ENCODE measurements around the gene MED27.

Gene MED27

DNA sequence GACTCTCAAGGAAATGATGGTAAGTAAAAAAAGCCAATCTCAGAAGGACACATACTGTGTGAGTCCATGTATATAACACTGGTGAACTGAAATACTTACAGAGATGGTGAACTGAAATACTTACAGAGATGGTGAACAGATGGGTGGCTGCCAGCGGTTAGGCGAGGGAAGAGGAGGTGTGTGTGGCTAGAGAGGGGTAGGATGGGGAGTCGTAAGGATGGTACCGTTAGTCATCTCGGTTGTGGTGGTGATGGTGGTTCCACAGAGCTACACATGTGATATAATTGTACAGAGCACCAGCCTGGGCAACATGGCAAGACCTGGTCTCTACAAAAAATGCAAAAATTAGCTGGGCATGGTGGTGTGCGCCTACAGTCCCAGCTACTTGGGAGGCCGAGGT, 226.2 kb downstream of the MED27 start:
- DNase-seq (ENCODE audit: low spot score): no peak

DNA sequence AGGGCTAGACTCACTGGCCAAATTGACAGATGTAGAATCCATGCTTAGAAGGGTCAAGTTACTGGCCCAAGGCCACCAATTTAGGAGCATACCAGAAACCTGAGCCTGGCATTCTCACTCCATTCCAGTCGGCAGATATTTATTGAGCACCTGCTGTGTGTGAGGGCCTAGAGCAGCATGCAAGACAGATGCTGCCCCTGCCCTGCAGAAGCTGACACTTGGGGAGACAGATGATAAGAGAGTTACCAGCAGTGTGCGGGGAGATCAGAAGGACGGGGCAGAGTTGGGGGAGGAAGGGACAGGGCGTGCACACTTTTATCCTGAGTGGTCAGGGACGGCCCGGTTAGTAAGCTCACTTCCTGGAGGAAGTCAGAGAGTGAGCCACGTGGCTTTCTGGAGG, 228.3 kb downstream of the MED27 start:
- no peak for DNase-seq (ENCODE audit: low spot score)

DNA sequence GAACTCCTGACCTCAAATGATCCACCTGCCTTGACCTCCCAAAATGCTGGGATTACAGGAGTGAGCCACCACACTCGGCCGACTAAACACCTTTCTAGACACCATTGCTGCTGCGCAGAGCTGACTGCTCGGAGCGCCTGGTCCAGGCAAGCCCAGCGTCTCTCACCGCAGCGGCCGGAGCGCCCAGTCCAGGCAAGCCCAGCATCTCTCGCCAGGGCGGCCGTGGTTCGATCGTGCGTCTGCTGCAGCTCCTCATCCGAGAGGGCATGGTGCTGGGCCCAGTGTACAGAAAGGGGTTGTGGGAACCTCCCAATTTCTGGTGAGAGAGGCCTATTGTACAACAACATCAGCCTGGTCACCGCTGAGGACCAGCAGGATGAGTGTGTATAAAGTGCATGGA, 230.3 kb downstream of the MED27 start:
- DNase-seq (ENCODE audit: low spot score): no peak

DNA sequence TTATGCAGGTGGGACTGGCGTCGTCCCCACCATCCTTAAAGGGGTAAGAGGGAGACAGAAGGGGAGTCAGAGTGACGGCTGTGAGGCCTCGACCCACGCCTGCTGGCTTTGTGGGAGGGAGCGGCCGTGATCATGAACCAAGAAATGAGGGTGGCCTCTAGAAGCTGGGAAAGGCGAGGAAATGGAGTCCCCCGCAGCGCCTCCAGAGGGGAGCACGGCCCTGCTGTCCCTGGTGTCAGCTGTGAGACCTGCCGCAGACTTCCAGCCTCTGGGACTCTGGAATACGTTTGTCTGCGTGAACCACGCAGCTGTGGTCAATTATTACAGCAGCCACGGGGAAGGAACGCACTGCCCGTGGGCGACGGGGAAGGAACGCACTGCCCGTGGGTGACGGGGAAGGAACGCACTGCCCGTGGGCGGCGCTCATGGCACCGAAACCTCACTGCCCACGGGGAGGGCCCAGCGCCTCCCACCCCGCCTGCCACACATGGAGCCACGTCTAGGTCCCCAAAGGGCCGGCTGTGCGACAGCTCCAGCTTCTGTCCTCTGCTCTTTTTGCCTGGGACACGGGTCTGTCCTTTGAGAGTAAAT, 231.0 kb downstream of the MED27 start:
- DNase-seq (ENCODE audit: low spot score): no peak

DNA sequence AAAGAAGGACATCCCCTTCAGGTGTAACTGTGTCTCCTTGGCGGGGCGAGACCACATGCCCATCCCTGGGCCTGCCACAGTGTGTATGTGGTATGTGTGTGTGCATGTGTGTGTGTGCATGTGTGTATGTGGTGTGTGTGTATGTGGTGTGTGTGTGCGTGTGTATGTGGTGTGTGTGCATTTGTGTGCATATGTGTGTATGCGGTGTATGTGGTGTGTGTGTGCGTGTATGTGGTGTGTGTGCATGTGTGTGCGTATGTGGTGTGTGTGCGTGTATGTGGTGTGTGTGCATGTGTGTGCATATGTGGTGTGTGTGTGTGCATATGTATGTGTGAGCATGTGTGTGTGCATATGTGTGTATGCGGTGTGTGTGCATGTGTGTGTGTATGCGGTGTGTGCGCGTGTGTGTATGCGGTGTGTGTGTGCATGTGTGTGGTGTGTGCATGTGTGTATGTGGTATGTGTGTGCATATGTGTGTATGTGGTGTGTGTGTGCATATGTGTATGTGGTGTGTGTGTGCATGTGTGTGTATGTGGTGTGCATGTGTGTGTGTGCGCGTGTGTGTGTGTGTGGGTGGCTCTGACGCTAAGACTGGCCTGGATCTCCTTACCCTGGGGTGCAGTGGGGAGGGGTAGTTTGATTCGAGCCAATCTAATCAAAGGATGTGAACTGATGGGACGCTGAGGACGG, 231.9 kb downstream of the MED27 start:
- no peak for DNase-seq (ENCODE audit: low spot score)

DNA sequence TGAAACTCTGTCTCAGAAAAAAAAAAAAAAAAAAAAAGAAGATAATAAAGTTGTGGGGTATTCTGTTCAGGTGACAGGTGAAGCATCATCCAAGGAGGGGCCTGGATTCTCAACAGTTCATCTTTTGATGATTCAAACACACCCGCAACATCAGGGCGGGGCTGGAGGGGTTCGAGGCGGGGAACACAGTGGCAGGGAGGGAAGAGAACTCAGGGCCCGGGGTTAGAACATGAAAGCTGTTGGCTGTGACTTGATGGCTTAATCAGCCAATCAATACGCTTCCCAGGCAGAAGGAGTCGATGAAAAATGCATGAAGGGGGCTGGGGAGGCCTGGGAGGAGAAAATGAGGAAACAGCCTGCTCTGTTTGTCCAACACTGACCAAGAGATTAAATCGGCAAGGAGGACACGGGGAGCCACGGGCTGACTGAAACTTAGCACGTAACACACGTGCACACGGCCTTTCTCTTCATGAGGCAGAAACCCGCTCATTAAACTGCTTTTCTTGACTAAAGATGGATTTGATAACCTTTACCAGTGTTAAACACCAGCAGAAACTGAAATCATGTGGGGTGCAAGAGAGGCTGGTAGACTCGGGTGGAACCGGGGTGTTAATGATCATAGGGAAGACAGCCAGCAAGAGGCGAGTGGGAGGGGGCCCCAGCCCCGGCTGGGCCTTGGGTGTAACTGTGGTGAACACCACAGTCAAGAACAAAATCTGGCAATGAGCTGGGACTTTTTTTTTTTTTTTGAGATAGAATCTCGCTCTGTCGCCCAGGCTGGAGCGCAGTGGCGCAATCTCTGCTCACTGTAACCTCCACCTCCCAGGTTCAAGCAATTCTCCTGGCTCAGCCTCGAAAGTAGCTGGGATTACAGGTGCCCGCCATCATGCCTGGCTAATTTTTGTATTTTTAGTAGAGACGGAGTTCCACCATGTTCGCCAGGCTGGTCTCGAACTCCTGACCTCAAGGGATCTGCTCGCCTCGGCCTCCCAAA, 234.1 kb downstream of the MED27 start:
- no peak for DNase-seq (ENCODE audit: low spot score)

DNA sequence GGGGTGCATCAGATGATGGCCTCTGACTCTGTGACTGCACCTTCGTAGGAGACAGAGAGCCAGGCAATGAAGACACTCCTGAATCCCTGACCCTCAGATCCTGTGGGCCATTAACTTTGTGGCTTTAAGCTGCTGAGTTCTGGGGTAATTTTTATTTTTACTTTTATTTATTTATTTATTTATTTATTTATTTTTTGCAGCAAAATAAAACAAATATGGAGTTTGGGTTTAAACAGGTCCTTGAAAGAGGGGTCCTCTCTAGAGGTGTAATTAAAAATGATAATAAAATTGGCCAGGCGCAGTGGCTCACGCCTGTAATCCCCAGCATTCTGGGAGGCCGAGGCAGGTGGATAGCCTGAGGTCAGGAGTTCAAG, 234.9 kb downstream of the MED27 start:
- DNase-seq (ENCODE audit: low spot score): no peak

DNA sequence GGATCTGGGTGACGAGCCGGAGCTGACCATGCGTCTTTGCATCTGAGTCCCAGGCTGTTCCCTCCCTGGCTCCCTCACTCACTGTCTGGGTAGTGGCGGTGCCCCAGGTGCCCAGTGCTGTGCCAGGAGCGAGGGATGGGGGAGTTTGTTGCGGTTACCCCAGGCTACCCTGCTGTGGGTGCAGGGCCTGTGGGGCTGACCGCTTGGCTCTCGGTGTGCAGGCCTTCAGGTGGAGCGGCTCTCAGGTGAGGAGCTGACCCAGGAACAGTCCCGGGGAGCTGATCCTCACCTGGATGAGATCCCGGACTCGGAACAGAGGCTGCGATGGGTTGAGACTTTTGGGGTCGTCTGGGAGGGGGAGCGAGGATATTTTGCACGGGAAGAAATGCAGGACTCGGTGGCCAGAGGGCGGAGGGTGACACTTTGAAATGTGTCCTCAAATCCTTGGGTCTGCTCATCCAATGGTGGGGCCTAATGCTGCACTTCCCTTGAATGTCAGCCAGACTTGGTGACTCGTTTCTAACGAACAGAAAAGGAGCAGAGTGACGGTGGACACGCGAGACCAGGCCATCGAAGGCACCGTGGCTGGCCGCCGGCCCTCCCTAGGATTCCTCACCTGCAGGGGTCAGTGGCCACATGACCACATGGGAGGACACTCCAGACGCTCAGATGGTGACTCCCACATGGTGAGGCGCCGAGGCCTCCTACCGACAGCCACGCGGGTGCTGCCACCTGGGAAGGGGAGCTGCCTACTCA, 235.5 kb downstream of the MED27 start:
- no peak for DNase-seq (ENCODE audit: low spot score)

DNA sequence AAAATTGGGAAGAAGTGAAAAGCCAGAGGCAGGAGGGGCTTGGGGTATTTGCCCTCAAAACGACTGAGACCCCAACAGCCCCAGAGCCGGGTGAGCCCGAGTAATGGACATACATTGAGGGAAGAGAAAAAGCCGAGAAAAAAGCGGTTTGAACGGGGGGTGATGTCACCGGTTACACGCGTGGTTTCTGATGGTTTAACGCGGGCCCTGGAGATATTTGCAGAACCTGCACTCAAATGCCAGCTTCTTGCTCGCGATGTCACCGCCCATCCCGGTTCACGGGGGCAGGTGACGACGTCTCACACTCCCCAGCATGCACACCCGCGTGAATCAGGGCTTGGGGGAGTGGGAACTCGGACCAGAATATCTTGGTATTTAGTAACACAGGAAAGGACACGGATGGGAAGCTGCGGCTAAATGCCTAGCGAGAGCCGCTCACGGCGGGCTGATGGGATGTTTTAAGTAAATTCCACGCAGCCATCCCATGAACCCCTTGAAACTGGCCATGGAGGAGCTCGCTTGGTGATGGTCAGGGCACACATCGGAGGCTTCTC, 237.8 kb downstream of the MED27 start:
- DNase-seq (ENCODE audit: low spot score): no peak

DNA sequence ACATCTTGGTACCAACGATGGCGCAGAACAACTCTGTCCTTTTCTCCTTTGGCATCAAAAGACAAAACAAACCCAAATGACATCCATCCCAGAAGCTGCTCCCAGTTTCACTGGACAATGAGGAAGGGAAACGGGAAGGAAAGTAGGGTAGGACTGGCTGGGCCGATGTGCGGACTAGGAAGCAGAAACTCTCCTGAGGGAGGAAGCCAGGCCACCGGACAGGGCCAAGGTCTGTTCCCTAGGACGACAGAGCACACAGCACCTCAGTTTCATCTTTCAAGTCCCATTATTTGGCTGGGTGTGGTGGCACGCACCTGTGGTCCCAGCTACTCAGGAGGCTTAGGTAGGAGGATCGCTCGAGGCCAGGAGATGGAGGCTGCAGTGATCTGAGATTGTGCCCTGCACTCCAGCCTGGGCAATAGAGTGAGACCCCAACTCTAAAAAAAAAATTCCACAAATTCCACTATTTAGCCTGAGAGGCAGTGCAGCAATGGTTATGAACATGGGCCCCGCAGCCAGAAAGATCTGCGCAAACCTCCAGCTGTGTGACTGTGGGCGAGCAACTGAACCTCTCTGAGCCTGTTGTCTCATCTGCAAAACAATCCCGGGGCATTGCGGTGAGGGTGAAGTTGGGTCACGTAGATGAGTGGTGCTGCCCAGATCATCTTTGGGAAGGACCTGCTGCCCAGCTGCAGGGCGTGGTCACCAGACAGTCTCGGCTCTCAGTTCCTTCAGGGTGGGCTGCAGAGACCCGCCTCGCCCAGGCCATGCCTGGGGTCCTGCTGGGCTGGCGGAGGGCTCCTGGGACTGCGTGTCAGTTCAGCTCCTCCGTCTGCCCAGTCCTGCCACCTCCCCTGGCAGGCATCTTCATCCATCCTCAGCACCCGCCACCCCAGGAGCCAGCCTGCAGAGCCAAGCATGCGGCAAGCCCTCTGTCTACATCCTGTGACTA, 238.6 kb downstream of the MED27 start:
- DNase-seq (ENCODE audit: low spot score): no peak

DNA sequence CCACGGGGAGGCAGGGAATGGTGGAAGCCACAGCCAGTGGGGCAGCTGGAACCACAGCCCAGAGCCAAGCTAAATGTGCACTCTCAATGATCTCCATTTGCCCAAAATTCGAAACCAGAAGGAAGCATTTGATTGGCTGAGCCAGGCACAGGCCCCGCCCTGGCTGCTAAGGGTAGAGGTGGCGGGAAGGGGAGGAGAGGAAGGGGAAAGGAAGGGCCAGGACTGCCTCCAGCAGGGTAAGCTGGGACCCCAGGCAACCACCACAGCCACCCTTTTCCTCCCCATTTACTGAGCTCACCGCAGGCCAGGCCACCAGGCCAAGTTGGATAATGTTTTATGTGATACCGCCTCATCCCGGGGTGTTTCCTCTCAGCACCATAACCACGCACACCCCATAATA, 239.4 kb downstream of the MED27 start:
- no peak for DNase-seq (ENCODE audit: low spot score)

DNA sequence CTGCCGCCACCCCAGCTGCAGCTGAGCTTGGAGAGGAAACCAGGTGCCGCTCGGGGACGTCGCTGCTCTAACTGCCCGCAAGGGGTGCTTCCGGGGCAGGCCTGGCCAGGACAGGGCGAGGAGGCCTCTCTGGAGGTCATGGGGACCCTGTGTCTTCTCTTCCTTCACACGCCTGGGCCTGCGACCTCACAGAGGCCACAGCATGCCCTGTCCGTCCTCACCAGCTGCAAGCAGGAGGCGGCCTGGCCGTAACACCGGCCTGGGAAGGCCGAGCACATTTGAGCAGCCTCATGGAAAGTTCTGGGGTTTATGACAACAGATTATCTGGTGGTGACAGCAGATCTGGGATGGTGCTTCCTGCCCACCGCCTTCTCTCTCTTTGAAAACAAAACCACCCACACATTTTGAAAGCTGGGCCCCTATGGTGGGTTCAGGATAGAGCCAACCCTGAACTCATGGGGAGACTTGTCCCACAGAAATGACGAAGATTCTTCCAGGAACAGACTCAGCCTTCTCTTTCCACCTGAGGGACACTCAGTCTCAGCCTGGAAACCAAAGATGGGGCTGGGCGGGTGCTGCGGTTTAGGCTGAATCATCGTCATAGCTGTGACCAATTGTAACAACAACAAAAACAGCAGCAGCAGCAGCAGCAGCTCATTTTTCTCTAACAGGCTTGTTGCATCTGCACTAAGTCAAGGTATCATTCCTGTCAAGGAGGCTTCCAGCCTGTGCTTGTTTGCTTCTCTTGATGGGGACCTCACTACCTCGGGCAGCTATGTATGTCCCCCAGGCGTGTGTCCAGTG, 240.2 kb downstream of the MED27 start:
- no peak for DNase-seq (ENCODE audit: low spot score)

DNA sequence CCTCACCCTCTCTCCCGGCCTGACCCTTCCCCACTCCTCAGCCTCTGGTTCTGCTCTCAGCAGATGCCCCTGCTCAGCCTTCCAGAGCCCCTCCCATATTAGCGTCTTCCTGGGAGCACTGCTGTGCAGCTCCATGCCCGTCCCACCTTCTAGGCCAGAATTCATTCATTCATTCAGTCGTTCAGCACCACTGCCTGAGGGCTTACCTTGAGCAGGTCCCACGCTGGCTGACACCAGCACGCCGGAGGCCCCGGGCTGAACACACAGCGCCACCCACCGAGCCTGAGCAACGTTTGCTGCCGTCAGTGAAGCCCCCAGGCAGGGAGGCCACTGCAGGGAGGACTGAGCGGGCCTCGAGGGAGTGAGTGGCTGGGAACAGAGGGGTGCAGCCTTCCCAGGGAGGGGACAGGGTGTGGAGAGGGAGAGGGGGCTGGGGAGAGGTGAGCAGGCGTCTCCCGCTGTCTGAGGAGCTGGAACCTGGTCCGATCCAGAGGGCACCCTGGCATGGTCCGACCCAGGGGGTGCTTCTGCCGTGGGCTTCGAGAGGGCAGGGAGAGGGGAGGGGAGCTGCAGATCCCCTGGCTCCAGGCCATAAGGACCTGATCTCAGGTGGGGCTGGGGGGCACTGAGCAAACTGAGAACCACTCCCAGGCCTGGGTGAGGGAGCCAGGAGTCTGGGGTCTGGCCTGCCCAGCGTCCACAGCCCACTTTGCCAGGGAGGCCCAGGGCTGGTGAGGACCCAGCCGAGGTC, 241.0 kb downstream of the MED27 start:
- peak; percentile 56 for DNase-seq (ENCODE audit: low spot score)

DNA sequence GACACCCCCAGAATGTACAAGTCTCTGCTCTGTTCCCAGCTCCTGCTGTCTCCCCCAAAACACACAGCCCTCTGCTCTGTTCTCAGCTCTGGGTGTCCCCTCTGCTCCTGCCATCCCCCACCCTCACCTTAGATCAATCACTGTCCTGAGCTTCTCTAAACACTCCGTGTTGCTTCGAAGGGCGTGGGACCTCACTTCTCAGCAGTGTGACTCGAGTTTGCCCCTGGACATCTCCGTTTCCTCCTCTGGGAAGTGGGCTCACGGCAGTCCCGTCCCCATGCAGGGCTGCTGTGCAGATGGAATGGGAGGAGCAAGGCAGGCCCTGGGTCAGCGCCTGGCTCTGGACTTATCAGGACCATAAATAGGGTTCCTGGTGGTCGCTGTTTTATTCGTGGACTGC, 241.8 kb downstream of the MED27 start:
- DNase-seq (ENCODE audit: low spot score): no peak

DNA sequence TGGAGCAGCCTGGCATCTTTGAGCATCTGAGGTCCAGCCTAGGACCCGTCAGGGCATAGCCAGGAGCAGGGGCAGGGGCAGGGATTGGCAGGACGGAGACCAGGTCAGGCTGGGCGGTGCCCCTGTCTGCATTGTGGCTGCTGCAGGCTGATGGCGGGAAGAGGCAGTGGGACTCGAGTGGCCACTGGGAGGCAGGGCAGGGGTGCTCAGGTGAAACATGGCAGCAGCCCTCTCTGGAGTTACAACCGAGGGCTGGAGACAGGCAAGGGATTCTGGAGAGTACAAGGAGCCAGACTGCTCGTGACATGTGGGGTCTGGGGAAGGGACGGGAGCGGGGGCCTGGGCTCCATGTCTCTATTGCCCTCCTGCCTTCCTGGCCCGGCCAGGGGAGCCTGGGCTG, 242.4 kb downstream of the MED27 start:
- DNase-seq (ENCODE audit: low spot score): peak; percentile 84

DNA sequence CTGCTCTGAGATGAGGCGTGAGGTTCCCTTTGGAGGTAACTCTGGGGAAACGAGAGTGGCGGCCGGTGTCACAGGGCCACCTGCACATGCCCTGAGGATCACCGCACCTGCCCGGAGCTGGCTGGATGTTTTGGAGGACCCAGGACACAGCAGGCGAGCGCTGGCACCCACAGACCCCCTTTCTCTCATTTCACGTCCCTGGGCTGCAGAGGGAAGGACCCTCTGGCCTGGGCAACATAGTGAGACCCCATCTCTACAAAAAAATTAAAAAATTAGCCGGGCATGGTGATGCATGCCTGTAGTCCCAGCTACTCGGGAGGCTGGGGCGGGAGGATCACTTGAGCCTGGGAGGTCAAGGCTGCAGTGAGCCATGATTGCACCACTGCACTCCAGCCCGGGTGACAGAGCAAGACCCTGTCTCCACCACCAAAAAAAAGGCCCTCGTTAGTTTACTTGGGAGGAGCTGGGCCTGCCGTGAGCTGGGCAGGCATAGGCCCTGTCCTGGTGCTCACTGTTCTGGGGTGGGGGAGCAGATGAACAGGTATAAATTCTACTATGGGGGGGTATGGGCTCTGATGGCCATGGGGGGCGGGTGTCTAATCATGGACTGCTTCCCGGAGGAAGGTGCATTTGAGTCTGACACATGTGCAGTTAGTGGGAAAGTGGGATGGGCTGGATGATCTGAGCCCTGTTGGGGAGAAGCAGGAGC, 242.9 kb downstream of the MED27 start:
- no peak for DNase-seq (ENCODE audit: low spot score)

DNA sequence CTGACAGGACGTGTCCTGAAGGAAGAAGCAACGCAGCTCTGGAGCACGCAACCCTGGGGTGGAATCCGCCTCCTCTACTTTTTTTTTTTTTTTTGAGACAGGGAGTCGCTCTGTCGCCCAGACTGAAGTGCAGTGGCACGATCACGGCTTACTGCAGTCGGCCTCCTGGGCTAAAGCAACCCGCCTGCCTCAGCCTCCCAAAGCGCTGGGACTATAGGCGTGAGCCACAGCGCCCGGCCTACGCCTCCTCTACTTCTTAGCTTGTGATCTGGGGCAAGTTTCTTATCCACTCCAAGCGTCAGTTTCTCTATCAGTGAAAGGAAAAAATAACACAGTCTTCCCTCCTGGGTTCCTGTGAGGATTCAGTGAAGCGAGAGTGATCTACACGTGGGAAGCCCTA, 243.6 kb downstream of the MED27 start:
- no peak for DNase-seq (ENCODE audit: low spot score)

DNA sequence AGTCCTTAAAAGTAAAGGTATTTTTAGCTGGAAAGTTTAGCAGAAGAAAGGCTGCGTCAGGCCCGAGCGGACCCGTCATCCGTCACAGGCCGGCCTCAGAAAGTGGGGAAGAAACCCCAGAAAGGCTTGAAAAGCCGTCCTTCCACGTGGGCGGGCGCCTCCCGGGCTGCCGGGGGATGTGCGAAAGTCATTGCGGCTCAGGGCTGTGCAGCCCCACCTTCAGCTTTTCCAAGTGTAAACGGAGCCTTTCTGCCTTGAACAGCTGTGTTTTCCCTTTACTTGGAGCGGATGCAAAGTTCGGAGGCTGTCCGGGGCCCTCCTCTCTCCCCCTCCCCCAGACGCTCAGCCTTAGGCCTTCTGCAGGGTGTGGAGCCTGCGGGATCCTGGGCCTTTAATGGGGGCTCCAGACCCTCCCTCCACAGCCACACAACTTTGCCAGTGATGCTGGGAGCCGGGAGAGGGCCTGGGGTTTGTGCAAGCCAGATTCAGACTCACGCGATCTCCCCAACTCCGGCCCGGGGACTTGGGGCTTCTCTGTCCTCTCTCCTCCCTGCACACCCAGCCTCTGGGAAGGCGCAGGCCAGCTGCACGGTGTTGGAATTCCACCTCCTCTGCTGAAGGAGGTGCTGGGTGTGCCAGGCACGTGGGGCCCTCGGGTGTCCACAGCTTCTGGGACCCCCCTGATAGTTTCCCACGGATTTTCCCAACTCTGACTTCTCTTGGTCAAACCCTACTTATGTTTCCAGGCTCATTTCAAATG, 244.3 kb downstream of the MED27 start:
- no peak for DNase-seq (ENCODE audit: low spot score)

All from HuH-7 (cell line).